HL-60/S4 (cell line): ENCODE measurements around the gene SKIC3.

ENCODE experiments used
- in situ Hi-C: fragments of 300-500 bp; cut with MboI; formaldehyde crosslinking; loops from 2 replicates; pipeline ENCODE4 v1.14.3; 2022; ENCODE audit warnings: low sequenced_read_pairs

Gene SKIC3

GRCh38 chr5:95554647-95555548 lies at the start of gene SKIC3, which contains the start of gene ARSK:
TSS of gene SKIC3 (minus strand) at chr5:95554977. CDS start at chr5:95547150, 7,827 bp downstream.
TSS of gene ARSK (plus strand) at chr5:95555101. CDS start at chr5:95555279, 178 bp downstream.
- in situ Hi-C loops, result no loop called here

- in situ Hi-C loops, result no loop called here
Measured at GRCh38 chr5:95600557-95600956, 45.8 kb upstream of the SKIC3 start.

GRCh38 chr5:95599252-95599651 lies 44.5 kb upstream of the SKIC3 start:
- in situ Hi-C loops, result no loop called here

- in situ Hi-C loops, result no loop called here
Measured at GRCh38 chr5:95595289-95595931, 40.6 kb upstream of the SKIC3 start.

GRCh38 chr5:95591490-95591901 lies 36.7 kb upstream of the SKIC3 start:
- in situ Hi-C loops, result no loop called here

GRCh38 chr5:95590880-95591279 lies 36.1 kb upstream of the SKIC3 start:
- in situ Hi-C loops, result no loop called here

GRCh38 chr5:95583992-95584391 lies 29.2 kb upstream of the SKIC3 start:
- in situ Hi-C loops, result no loop called here

GRCh38 chr5:95581576-95581975 lies 26.8 kb upstream of the SKIC3 start:
- in situ Hi-C loops, result no loop called here

GRCh38 chr5:95572016-95572415 lies 17.2 kb upstream of the SKIC3 start:
- in situ Hi-C loops, result no loop called here

GRCh38 chr5:95565280-95565920 lies 10.6 kb upstream of the SKIC3 start:
- in situ Hi-C loops, result no loop called here

GRCh38 chr5:95564450-95564849 lies 9.7 kb upstream of the SKIC3 start:
- in situ Hi-C loops, result no loop called here

GRCh38 chr5:95563367-95563766 lies 8.6 kb upstream of the SKIC3 start:
- in situ Hi-C loops, result no loop called here

- in situ Hi-C loops, result no loop called here
Measured at GRCh38 chr5:95562282-95562681, 7.5 kb upstream of the SKIC3 start.

GRCh38 chr5:95557841-95558240 lies 3.1 kb upstream of the SKIC3 start:
- in situ Hi-C loops, result no loop called here

- in situ Hi-C loops, result no loop called here
Measured at GRCh38 chr5:95555553-95555952, 776 bp upstream of the SKIC3 start.

- in situ Hi-C loops, result no loop called here
Measured at GRCh38 chr5:95554331-95554646, 488 bp downstream of the SKIC3 start.

GRCh38 chr5:95549030-95549429 lies 5.7 kb downstream of the SKIC3 start:
- in situ Hi-C loops, result no loop called here

GRCh38 chr5:95543017-95543705 lies 11.6 kb downstream of the SKIC3 start:
- in situ Hi-C loops, result no loop called here

- in situ Hi-C loops, result no loop called here
Measured at GRCh38 chr5:95537501-95537900, 17.3 kb downstream of the SKIC3 start.

GRCh38 chr5:95533761-95534160 lies 21.0 kb downstream of the SKIC3 start:
- in situ Hi-C loops, result no loop called here

GRCh38 chr5:95533106-95533505 lies 21.7 kb downstream of the SKIC3 start:
- in situ Hi-C loops, result no loop called here
